Esophagus muscularis mucosa (tissue), 4 donors: ENCODE measurements around the gene ELF2.

Experiments used
- CTCF ChIP-seq, 3 experiments: fragments of 200-600 bp in 2 of 3; fragments of 450-650 bp in 1 of 3; sonication (generic) in 2 of 3; IDR thresholded peaks; one replicate each; pipeline ENCODE4 v1.5.1; 2017 to 2019; ENCODE audit warnings: antibody characterized with exemption in 3 of 3, mild to moderate bottlenecking in 2 of 3, moderate library complexity in 1 of 3
- EP300 ChIP-seq: sonication (generic); formaldehyde crosslinking; IDR thresholded peaks from one replicate; pipeline ENCODE4 v1.6.1; 2017; ENCODE audit warnings: antibody characterized with exemption
- POLR2A ChIP-seq: fragments of 450-650 bp; IDR thresholded peaks from one replicate; pipeline ENCODE4 v1.6.1; 2017; ENCODE audit warnings: antibody characterized with exemption, moderate library complexity, mild to moderate bottlenecking, low read depth
- POLR2AphosphoS5 ChIP-seq, 2 donors: sonication (generic); formaldehyde crosslinking; IDR thresholded peaks; one replicate each; pipeline ENCODE4 v1.6.1; 2017; ENCODE audit warnings: antibody characterized with exemption in 2 of 2

- TF ChIP-seq POLR2A (no peak), CTCF (IDR thresholded peaks at IDR 0.05) (peak; percentile 9 to 43 (median 26)), POLR2AphosphoS5 (IDR thresholded peaks at IDR 0.05) (peak in 1 of 2 donors; percentile 23), EP300 (no peak)
These were observed 93.4 kb downstream of the ELF2 start for GRCh38 chr4:139083607-139083955.
